A549 (cell line): ENCODE data around the gene MYO1H.

Experiments
- CHD2 ChIP-seq: fragments of 150-350 bp; IDR thresholded peaks from 2 replicates; pipeline ENCODE4 v1.6.1; 2014; ENCODE audit warnings: low read length; ENCODE audit not compliant: partially characterized antibody
- CTCF ChIP-seq: fragments of >200 bp; sonication (Bioruptor Twin); formaldehyde crosslinking; IDR thresholded peaks from 3 replicates; pipeline ENCODE4 v1.5.1; 2016
- EP300 ChIP-seq, 2 experiments: fragments of >200 bp; sonication (Bioruptor Twin); formaldehyde crosslinking; IDR thresholded peaks; 2 replicates in 1 of 2; 3 replicates in 1 of 2; pipeline ENCODE4 v1.6.1; 2016 to 2017
- MAX ChIP-seq: IDR thresholded peaks from 2 replicates; pipeline ENCODE4 v1.6.1; 2012
- MYC ChIP-seq: IDR thresholded peaks from 2 replicates; pipeline ENCODE4 v1.6.1; 2012; ENCODE audit warnings: mild to moderate bottlenecking, inconsistent platforms, low read length, improper control_type of control experiment, borderline replicate concordance
- REST ChIP-seq: fragments of 200-600 bp; sonication (generic); IDR thresholded peaks from 2 replicates; pipeline ENCODE4 v1.6.1; 2016; ENCODE audit warnings: antibody characterized with exemption, mild to moderate bottlenecking, moderate library complexity
- RFX5 ChIP-seq: fragments of 450-650 bp; IDR thresholded peaks from 2 replicates; pipeline ENCODE4 v1.7.1; 2014; ENCODE audit warnings: antibody characterized with exemption, mild to moderate bottlenecking, moderate library complexity
- RNF2 ChIP-seq: fragments of 200-600 bp; sonication (generic); IDR thresholded peaks from 2 replicates; pipeline ENCODE4 v1.6.1; 2016; ENCODE audit warnings: low read depth, mild to moderate bottlenecking, antibody characterized with exemption, moderate library complexity, borderline replicate concordance

- TF ChIP-seq CTCF (no peak), RFX5 (no peak), REST (no peak), MYC (no peak), EP300 (IDR thresholded peaks at IDR 0.05) (no peak), CHD2 (no peak), MAX (no peak), RNF2 (no peak)
Observed at GRCh38 chr12:109388167-109388563, 40.5 kb downstream of the MYO1H start.
